HFFc6 (cell line): ENCODE data around the gene INTS15. TPM values are rescaled to one million over a fixed set of nuclear protein-coding genes. Genes with fewer than 3 reads are reported as not detected.

Experiments
- DNase-seq: peaks from one replicate; pipeline ENCODE4 v3.0.0-alpha.2; 2018
- H3K27ac Mint-ChIP-seq: 2 replicates; pipeline ENCODE4 v1.8.0; 2020; ENCODE audit warnings: mild to moderate bottlenecking, mixed read lengths
- H3K27me3 Mint-ChIP-seq: 2 replicates; pipeline ENCODE4 v1.8.0; 2021; ENCODE audit warnings: mild to moderate bottlenecking, moderate library complexity, mixed read lengths; ENCODE audit not compliant: insufficient read depth
- H3K36me3 Mint-ChIP-seq: 2 replicates; pipeline ENCODE4 v1.8.0; 2021; ENCODE audit warnings: low read depth, mixed read lengths
- H3K4me1 Mint-ChIP-seq: 2 replicates; pipeline ENCODE4 v1.8.0; 2020; ENCODE audit warnings: low read depth, mixed read lengths
- H3K4me3 Mint-ChIP-seq: 2 replicates; pipeline ENCODE4 v1.8.0; 2020; ENCODE audit warnings: mild to moderate bottlenecking, moderate library complexity, mixed read lengths
- H3K9me3 Mint-ChIP-seq: 2 replicates; pipeline ENCODE4 v1.8.0; 2020; ENCODE audit warnings: mild to moderate bottlenecking, mixed read lengths
- CTCF ChIP-seq: fragments of 200-600 bp; sonication (generic); IDR thresholded peaks from 2 replicates; pipeline ENCODE4 v1.5.0; 2021; ENCODE audit warnings: antibody characterized with exemption, mild to moderate bottlenecking
- total RNA-seq, 6 experiments: library from RNA; stranded (reverse); fragmentation: NEBNext Ultra II Directional; extraction: Animal tissue kit (Norgen Biotek cat#: 25700); gene quantifications; 2 replicates in 1 of 6; 3 replicates in 5 of 6; pipeline ENCODE4 v1.2.3, GENCODE V29; 2021

INTS15 gene
- total RNA-seq, 6 experiments from 2014 or later, result 14.9 to 17.9 (median 17.4) TPM

GRCh38 chr7:6622134-6622710, 32.4 kb downstream of the INTS15 start:
- no peaks in the 10 kb centered on the region for H3K36me3 Mint-ChIP-seq
- DNase-seq, result no peak
- no peak for TF ChIP-seq CTCF
- H3K27me3 Mint-ChIP-seq, result peaks cover 43% of the 10 kb centered on the region
- H3K9me3 Mint-ChIP-seq, result no peaks in the 10 kb centered on the region
- no peak overlapping the region for H3K4me3 Mint-ChIP-seq
- H3K4me1 Mint-ChIP-seq, result no peaks in the 10 kb centered on the region
- H3K27ac Mint-ChIP-seq, result no peak overlapping the region

GRCh38 chr7:6623589-6624245, 33.9 kb downstream of the INTS15 start:
- TF ChIP-seq CTCF, result no peak
- peaks cover 31% of the 10 kb centered on the region for H3K27me3 Mint-ChIP-seq
- no peak overlapping the region for H3K27ac Mint-ChIP-seq
- no peak overlapping the region for H3K4me3 Mint-ChIP-seq
- DNase-seq, result no peak
- no peaks in the 10 kb centered on the region for H3K36me3 Mint-ChIP-seq
- H3K9me3 Mint-ChIP-seq, result no peaks in the 10 kb centered on the region
- H3K4me1 Mint-ChIP-seq, result no peaks in the 10 kb centered on the region

GRCh38 chr7:6624246-6624611, 34.4 kb downstream of the INTS15 start:
- Mint-ChIP-seq H3K9me3 (no peaks in the 10 kb centered on the region), H3K36me3 (no peaks in the 10 kb centered on the region), H3K4me1 (no peaks in the 10 kb centered on the region), H3K27ac (no peak overlapping the region), H3K27me3 (peaks cover 27% of the 10 kb centered on the region), H3K4me3 (no peak overlapping the region)
- no peak for TF ChIP-seq CTCF
- no peak for DNase-seq

- TF ChIP-seq CTCF, result no peak
- Mint-ChIP-seq H3K4me1 (no peaks in the 10 kb centered on the region), H3K27me3 (peaks cover 15% of the 10 kb centered on the region)
Measured at GRCh38 chr7:6628045-6628444, 38.2 kb downstream of the INTS15 start.

GRCh38 chr7:6630007-6630849, 40.4 kb downstream of the INTS15 start:
- no peaks in the 10 kb centered on the region for H3K9me3 Mint-ChIP-seq
- peaks cover 6% of the 10 kb centered on the region for H3K27me3 Mint-ChIP-seq
- H3K4me1 Mint-ChIP-seq, result no peaks in the 10 kb centered on the region
- H3K36me3 Mint-ChIP-seq, result no peaks in the 10 kb centered on the region
- TF ChIP-seq CTCF, result no peak
- no peak for DNase-seq
- no peak overlapping the region for H3K27ac Mint-ChIP-seq
- no peak overlapping the region for H3K4me3 Mint-ChIP-seq

More at GRCh38 chr7:6628045-6628444, 38.2 kb downstream of the INTS15 start:
- no peak overlapping the region for H3K27ac Mint-ChIP-seq
- no peaks in the 10 kb centered on the region for H3K36me3 Mint-ChIP-seq
- H3K4me3 Mint-ChIP-seq, result no peak overlapping the region
- H3K9me3 Mint-ChIP-seq, result no peaks in the 10 kb centered on the region
- DNase-seq, result no peak
